Mucosa of stomach (tissue), 1 donor: ENCODE results near the gene EPGN.
"Not testable (repeated sequence)": the region's sequence is repeated elsewhere in the genome, so short reads cannot be mapped to it uniquely, and the experiment has no call there.

Experiments
- H3K27me3 ChIP-seq: one replicate; pipeline ENCODE4 v1.7.0; 2013; ENCODE audit warnings: mild to moderate bottlenecking, low read length; ENCODE audit not compliant: control insufficient read depth, insufficient read depth
- H3K36me3 ChIP-seq: one replicate; pipeline ENCODE4 v1.7.0; 2013; ENCODE audit warnings: low read length; ENCODE audit not compliant: control insufficient read depth, insufficient read depth
- H3K4me1 ChIP-seq: one replicate; pipeline ENCODE4 v1.7.0; 2013; ENCODE audit warnings: mild to moderate bottlenecking, low read length; ENCODE audit not compliant: control insufficient read depth, insufficient read depth
- H3K4me3 ChIP-seq: one replicate; pipeline ENCODE4 v1.7.0; 2013; ENCODE audit warnings: low read length
- H3K9ac ChIP-seq: one replicate; pipeline ENCODE4 v1.7.0; 2013; ENCODE audit warnings: mild to moderate bottlenecking, low read length, moderate library complexity
- H3K9me3 ChIP-seq: one replicate; pipeline ENCODE4 v1.7.0; 2013; ENCODE audit warnings: mild to moderate bottlenecking, low read length, moderate library complexity; ENCODE audit not compliant: control insufficient read depth
- donor health status: Pancreatic carcinoma.

Gene EPGN

GRCh38 chr4:74328501-74328900 lies 20.2 kb downstream of the EPGN start:
- Histone ChIP-seq H3K4me1 (no peaks in the 10 kb centered on the region), H3K27me3 (no peaks in the 10 kb centered on the region), H3K36me3 (no peaks in the 10 kb centered on the region), H3K9me3 (no peaks in the 10 kb centered on the region), H3K4me3 (no peak overlapping the region), H3K9ac (no peak overlapping the region)

- no peaks in the 10 kb centered on the region for H3K9me3 ChIP-seq
- H3K4me3 ChIP-seq, result no peak overlapping the region
- H3K9ac ChIP-seq, result no peak overlapping the region
- H3K36me3 ChIP-seq, result no peaks in the 10 kb centered on the region
- H3K27me3 ChIP-seq, result no peaks in the 10 kb centered on the region
- no peaks in the 10 kb centered on the region for H3K4me1 ChIP-seq
Observed at GRCh38 chr4:74329307-74329706, 21.0 kb downstream of the EPGN start.

GRCh38 chr4:74330295-74330750 lies 22.1 kb downstream of the EPGN start:
- H3K27me3 ChIP-seq, result no peaks in the 10 kb centered on the region
- H3K4me3 ChIP-seq, result no peak overlapping the region
- H3K36me3 ChIP-seq, result no peaks in the 10 kb centered on the region
- no peaks in the 10 kb centered on the region for H3K9me3 ChIP-seq
- H3K9ac ChIP-seq, result no peak overlapping the region
- no peaks in the 10 kb centered on the region for H3K4me1 ChIP-seq

DNA sequence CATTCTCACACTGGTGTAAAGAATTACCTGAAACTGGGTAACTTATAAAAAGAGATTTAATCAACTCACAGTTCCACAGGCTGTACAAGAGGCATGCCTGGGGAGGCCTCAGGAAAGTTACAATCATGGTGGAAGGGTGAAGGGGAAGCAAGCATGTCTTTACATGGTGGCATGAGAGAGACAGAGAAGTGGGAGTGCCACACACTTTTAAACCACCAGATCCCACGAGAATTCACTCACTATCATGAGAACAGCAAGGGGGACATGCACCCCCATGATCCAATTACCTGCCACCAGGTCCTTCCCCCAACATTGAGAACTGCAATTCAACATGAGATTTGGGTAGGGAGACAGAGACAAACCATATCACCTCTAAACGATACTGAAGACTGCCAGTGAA lies 23.0 kb downstream of the EPGN start:
- Histone ChIP-seq H3K36me3 (no peaks in the 10 kb centered on the region), H3K9ac (no peak overlapping the region), H3K9me3 (no peaks in the 10 kb centered on the region), H3K4me3 (no peak overlapping the region), H3K27me3 (no peaks in the 10 kb centered on the region), H3K4me1 (no peaks in the 10 kb centered on the region)

DNA sequence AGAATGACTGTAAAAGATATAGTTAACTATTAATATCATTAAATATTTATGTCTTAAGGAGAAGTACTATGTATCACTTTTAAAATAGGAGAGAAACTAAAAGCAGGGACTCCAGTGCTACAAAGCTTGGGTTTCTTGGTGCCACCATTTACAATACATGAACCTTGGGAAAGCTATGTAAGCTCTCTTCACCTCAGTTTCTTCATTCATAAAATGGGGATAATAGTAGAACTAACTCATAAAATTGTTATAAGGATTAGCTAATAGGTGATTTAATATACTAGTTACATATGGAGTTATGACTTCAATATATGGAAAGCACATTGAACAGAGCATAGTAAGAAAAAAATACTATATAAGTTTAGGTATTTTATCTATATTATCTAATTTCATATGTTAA lies 23.7 kb downstream of the EPGN start:
- H3K36me3 ChIP-seq, result no peaks in the 10 kb centered on the region
- H3K27me3 ChIP-seq, result no peaks in the 10 kb centered on the region
- H3K9me3 ChIP-seq, result no peaks in the 10 kb centered on the region
- no peak overlapping the region for H3K4me3 ChIP-seq
- no peaks in the 10 kb centered on the region for H3K4me1 ChIP-seq
- H3K9ac ChIP-seq, result no peak overlapping the region

- Histone ChIP-seq H3K4me1 (no peaks in the 10 kb centered on the region), H3K9ac (no peak overlapping the region), H3K4me3 (no peak overlapping the region), H3K9me3 (no peaks in the 10 kb centered on the region), H3K27me3 (no peaks in the 10 kb centered on the region), H3K36me3 (no peaks in the 10 kb centered on the region)
Observed at GRCh38 chr4:74334636-74335035, 26.4 kb downstream of the EPGN start.

DNA sequence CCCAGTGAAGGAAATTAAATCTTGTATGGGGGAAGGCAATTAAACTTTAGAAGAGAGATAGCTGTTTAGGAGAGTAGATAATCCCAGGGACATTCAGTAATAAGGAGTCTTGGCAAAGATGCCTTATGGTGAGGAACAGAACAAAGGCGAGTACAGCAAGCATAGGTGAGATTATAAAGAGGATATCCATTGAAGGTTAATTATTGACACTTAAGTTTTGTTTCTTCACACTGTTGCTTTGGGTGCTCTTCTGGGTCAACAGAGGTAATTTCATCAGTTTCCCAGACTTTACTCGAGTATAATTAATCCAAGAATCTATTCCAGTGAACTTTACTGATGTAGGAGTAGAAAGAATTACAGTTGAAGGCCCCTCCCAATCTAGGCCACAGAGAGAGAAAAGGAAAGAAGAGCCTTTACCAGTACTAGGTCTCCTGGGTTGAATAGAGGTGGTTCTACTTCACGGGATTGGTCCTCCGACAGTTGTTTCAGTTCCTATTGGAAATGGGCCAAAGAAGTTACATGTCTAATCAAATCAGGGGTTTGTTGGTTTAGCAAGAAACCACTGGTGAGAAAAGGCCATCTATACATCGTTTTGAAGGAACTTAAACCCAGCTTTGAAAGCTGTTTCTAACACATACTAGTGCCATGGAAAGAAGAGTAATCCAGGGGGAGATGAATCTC lies 27.2 kb downstream of the EPGN start:
- Histone ChIP-seq H3K36me3 (no peaks in the 10 kb centered on the region), H3K9me3 (no peaks in the 10 kb centered on the region), H3K4me3 (no peak overlapping the region), H3K27me3 (no peaks in the 10 kb centered on the region), H3K4me1 (no peaks in the 10 kb centered on the region), H3K9ac (no peak overlapping the region)

DNA sequence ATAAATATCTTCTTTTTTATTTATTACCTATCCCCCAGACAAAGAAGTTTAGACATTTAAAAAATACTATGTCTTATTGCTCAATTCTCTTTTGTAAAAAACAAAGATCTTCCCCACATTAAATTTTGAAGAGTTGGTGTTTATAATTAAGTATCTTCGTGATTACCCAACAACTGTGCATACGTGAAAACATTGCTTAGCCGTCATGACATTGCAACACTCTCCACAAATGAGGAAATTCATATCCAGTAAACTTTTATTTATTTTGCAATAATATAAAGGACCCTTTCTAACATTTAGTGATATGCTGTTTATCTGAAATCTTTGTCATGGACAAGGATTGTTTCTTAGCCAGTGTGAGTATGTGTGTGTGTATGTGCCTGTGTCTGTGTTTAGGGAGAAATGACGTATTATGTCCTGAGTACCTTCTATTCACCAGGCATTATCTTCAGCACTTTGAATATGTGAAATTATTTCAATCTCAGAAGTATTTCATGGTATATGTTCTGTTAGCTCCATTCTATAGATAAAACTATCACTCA lies 30.6 kb downstream of the EPGN start:
- no peaks in the 10 kb centered on the region for H3K4me1 ChIP-seq
- H3K4me3 ChIP-seq, result no peak overlapping the region
- no peaks in the 10 kb centered on the region for H3K36me3 ChIP-seq
- H3K27me3 ChIP-seq, result no peaks in the 10 kb centered on the region
- H3K9me3 ChIP-seq, result no peaks in the 10 kb centered on the region
- H3K9ac ChIP-seq, result no peak overlapping the region

DNA sequence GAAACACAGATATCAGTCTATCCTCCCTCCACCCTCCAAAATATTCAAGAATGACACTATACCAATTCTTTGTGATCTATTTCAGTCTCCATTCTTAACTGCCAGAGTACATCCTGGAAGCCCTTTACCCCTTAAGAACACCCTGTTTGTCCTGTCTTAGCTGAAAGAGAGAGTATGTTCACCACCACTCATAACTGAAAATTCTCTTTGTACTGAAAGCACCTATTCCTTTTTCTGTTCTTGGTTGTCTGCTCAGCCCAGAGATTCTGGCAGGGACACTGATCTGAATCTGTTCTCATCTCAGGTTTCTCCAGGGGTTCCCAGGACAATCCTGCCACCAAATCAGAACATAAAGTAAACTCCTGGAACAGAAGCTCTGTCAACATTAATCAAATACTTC lies 31.2 kb downstream of the EPGN start:
- peaks cover 2% of the 10 kb centered on the region for H3K9me3 ChIP-seq
- H3K27me3 ChIP-seq, result no peaks in the 10 kb centered on the region
- H3K4me1 ChIP-seq, result no peaks in the 10 kb centered on the region
- H3K9ac ChIP-seq, result no peak overlapping the region
- no peaks in the 10 kb centered on the region for H3K36me3 ChIP-seq
- no peak overlapping the region for H3K4me3 ChIP-seq

DNA sequence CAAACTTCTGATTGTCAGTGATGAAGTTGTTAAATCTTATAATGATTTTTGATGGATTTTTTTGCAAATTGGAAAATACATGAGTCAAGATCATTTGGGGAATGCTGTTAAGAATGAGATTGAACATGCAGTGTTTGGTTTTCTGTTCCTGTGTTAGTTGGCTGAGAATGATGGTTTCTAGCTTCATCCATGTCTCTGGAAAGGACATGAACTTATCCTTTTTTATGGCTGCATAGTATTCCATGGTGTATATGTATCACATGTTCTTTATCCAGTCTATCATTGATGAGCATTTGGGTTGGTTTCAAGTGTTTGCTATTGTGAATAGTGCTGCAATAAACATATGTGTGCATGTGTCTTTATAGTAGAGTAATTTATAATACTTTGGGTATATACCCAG lies 32.2 kb downstream of the EPGN start:
- not testable (repeated sequence) for H3K4me3 ChIP-seq, H3K9me3 ChIP-seq, H3K27me3 ChIP-seq, H3K36me3 ChIP-seq, H3K4me1 ChIP-seq, H3K9ac ChIP-seq

- H3K27me3 ChIP-seq, result no peaks in the 10 kb centered on the region
- no peak overlapping the region for H3K9ac ChIP-seq
- H3K4me1 ChIP-seq, result no peaks in the 10 kb centered on the region
- H3K4me3 ChIP-seq, result peak overlapping the region; percentile 24
- H3K9me3 ChIP-seq, result peaks cover 4% of the 10 kb centered on the region
- H3K36me3 ChIP-seq, result no peaks in the 10 kb centered on the region
Observed at GRCh38 chr4:74344031-74344430, 35.8 kb downstream of the EPGN start.

DNA sequence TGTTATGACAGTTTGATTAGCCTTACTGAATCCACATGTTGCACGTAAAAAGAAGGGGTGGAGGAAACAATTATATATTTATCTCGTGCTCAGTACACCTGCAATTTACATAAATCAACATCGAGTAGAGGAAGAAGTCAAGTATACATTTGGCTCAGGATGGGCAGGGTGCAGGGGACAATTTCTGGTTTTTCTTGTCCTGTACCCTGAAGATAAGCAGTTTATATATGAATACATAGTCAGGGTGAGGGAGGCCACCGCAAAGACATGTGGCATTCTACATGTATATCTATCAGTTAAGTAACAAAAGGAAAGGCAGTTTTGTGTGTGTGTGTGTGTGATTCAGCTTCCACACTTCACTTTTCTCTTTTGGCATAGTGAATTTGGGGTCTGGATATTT lies 45.6 kb downstream of the EPGN start:
- Histone ChIP-seq H3K36me3 (no peaks in the 10 kb centered on the region), H3K9me3 (no peaks in the 10 kb centered on the region), H3K4me3 (no peak overlapping the region), H3K9ac (no peak overlapping the region), H3K4me1 (no peaks in the 10 kb centered on the region), H3K27me3 (no peaks in the 10 kb centered on the region)

DNA sequence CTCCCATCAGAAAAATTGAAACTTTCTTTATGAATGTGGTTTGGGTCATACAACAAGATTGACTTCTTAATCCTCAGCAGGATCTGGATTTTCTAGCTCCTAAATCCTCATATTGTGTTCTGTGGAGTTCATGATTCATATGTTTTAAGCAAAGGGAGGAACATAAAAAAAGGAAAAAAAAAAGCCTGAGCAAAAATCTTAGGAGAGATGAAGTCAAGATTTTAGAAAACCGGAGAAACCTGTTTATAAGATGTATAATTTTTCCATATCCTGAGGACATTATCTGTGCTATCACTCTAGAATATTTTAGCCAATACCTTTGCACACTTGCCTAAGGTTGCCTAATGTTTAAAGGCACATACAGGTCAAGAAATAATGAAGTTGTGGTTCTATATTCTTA lies 49.7 kb downstream of the EPGN start:
- Histone ChIP-seq H3K9me3 (no peaks in the 10 kb centered on the region), H3K9ac (no peak overlapping the region), H3K36me3 (no peaks in the 10 kb centered on the region), H3K27me3 (no peaks in the 10 kb centered on the region), H3K4me1 (no peaks in the 10 kb centered on the region), H3K4me3 (no peak overlapping the region)
